Muscle layer of colon (tissue), 2 donors: ENCODE measurements around the gene CTSO.

Experiments used
- H3K27ac ChIP-seq: one replicate; pipeline ENCODE4 v1.7.0; 2013; ENCODE audit warnings: low read depth, mild to moderate bottlenecking, low read length, moderate library complexity
- H3K27me3 ChIP-seq, 2 donors: one replicate each; pipeline ENCODE4 v1.7.0; 2013; ENCODE audit warnings: low read length in 2 of 2, mild to moderate bottlenecking in 2 of 2; ENCODE audit not compliant: insufficient read depth in 2 of 2, control insufficient read depth in 1 of 2
- H3K36me3 ChIP-seq: one replicate; pipeline ENCODE4 v1.7.0; 2013; ENCODE audit warnings: mild to moderate bottlenecking, low read length; ENCODE audit not compliant: insufficient read depth
- H3K4me1 ChIP-seq: one replicate; pipeline ENCODE4 v1.7.0; 2013; ENCODE audit warnings: mild to moderate bottlenecking, low read length; ENCODE audit not compliant: insufficient read depth
- H3K4me3 ChIP-seq, 2 donors: one replicate each; pipeline ENCODE4 v1.7.0; 2013; ENCODE audit warnings: low read length in 2 of 2, low read depth in 1 of 2, mild to moderate bottlenecking in 1 of 2, moderate library complexity in 1 of 2
- H3K9ac ChIP-seq: one replicate; pipeline ENCODE4 v1.7.0; 2013; ENCODE audit warnings: low read length
- H3K9me3 ChIP-seq: one replicate; pipeline ENCODE4 v1.7.0; 2013; ENCODE audit warnings: mild to moderate bottlenecking, low read length
- donor health status: abdominal sarcoma.
- donor health status: Adenocarcinoma of cecum.

The CTSO gene

GRCh38 chr4:155953151-155954117, at the start of gene CTSO:
CTSO (minus strand) TSS chr4:155953866; CDS start chr4:155953847, 19 bp downstream.
- peak within 1 kb of the TSS; percentile 96 for H3K27ac ChIP-seq
- peak within 1 kb of the TSS; percentile 84 for H3K9ac ChIP-seq
- H3K9me3 ChIP-seq, result no peaks in the 10 kb centered on the region
- no peaks in the 10 kb centered on the region for H3K36me3 ChIP-seq
- H3K4me1 ChIP-seq, result peaks cover 16% of the 10 kb centered on the region
- H3K4me3 ChIP-seq, result peak within 1 kb of the TSS; percentile 63 to 90
- H3K27me3 ChIP-seq, result no peaks in the 10 kb centered on the region

DNA sequence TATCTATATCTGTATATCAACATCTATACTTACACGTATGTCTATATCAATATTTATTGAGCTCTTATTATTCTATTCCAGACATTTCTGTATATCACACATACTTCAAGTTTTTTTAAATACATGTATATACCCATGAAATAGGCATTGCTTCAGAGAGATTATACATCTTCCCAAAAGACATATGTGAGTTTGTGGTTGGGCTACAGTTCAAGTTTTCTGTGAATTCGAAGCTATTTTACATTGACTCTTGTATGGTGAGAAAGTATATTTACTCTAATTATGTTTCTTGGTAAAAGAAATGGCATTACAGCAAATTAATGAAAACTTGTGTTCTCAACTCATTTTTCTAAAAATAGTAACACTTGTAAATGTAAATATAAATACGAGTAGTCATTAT, 46.8 kb upstream of the CTSO start:
- no peaks in the 10 kb centered on the region for H3K27me3 ChIP-seq
- H3K4me1 ChIP-seq, result no peaks in the 10 kb centered on the region
- no peaks in the 10 kb centered on the region for H3K36me3 ChIP-seq
- H3K4me3 ChIP-seq, result no peak overlapping the region
- no peak overlapping the region for H3K27ac ChIP-seq
- H3K9me3 ChIP-seq, result no peaks in the 10 kb centered on the region
- H3K9ac ChIP-seq, result no peak overlapping the region

GRCh38 chr4:155999725-156000124, 46.1 kb upstream of the CTSO start:
- H3K4me1 ChIP-seq, result no peaks in the 10 kb centered on the region
- H3K4me3 ChIP-seq, result no peak overlapping the region
- no peaks in the 10 kb centered on the region for H3K9me3 ChIP-seq
- no peak overlapping the region for H3K9ac ChIP-seq
- no peak overlapping the region for H3K27ac ChIP-seq
- no peaks in the 10 kb centered on the region for H3K36me3 ChIP-seq
- H3K27me3 ChIP-seq, result no peaks in the 10 kb centered on the region

GRCh38 chr4:155995069-155995468, 41.4 kb upstream of the CTSO start:
- no peak overlapping the region for H3K4me3 ChIP-seq
- no peak overlapping the region for H3K27ac ChIP-seq

DNA sequence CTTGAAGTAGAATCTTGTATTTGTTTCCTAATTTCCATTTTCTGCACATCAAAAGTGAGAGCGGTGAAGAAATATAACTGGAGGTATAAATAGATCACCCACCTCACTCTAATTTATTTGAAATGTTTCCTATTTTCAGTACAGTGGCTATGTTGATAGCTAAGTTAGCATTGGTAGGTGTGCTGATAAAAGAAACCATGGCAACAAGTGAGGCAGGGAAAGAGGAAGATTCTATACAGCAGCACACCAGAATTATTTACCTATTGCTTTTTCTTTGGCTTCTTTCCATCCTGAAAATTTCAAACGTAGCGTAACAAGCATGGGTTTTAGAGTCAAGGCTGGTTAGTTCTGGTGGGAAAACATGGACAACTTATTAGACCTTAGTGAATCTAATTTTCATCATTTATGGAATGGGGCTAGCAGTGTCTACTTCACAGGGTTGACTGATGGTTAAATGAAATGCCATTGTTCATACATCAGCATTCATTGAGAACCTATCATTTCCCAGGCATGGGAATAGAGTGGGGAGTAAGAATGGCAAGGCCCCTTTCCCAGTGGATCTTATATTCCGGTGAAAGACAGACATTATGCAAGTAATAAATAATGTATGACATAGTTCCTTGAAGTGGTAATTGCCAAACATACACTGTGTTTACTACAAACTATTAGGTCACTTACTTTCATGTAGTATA, 30.6 kb upstream of the CTSO start:
- Histone ChIP-seq H3K27ac (no peak overlapping the region), H3K4me1 (peaks cover 8% of the 10 kb centered on the region), H3K27me3 (no peaks in the 10 kb centered on the region), H3K9me3 (no peaks in the 10 kb centered on the region), H3K36me3 (no peaks in the 10 kb centered on the region), H3K9ac (no peak overlapping the region), H3K4me3 (no peak overlapping the region)

More at GRCh38 chr4:155995069-155995468, 41.4 kb upstream of the CTSO start:
- peaks cover under 1% of the 10 kb centered on the region for H3K4me1 ChIP-seq
- no peaks in the 10 kb centered on the region for H3K36me3 ChIP-seq
- H3K9me3 ChIP-seq, result no peaks in the 10 kb centered on the region
- H3K27me3 ChIP-seq, result no peaks in the 10 kb centered on the region
- H3K9ac ChIP-seq, result no peak overlapping the region

DNA sequence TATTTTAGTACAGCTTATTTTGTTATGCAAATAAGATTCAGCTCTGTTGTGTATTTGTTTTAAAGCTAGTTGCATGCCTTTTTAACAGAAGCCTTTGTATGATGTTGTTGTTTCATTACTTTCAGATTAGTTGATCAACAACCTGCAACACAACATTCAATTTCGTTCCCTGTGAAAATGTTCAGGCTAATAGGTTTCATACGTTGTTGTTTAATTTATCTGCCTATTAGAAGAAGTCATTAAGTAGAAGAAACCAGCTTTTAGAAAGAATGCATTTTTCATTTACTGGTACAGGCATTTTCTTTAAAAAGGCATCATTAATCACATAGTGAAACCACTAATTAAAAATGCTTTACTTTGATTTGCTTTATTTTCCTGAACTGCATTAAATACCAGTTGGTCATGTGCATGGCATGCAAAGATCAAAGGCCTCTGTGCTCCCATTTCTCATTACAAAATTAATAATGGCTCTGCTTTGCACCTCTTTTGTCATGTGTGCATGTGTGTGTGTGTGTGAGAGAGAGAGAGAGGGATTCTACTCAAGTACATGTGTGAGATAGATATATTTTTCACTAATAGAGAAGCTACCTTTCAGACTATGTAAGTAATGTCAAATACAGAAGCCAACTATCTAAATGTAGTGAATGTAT, 29.2 kb upstream of the CTSO start:
- Histone ChIP-seq H3K36me3 (no peaks in the 10 kb centered on the region), H3K4me1 (peaks cover 6% of the 10 kb centered on the region), H3K27me3 (no peaks in the 10 kb centered on the region), H3K9me3 (no peaks in the 10 kb centered on the region), H3K27ac (no peak overlapping the region), H3K9ac (no peak overlapping the region), H3K4me3 (no peak overlapping the region)

- no peak overlapping the region for H3K9ac ChIP-seq
- no peaks in the 10 kb centered on the region for H3K36me3 ChIP-seq
- H3K27ac ChIP-seq, result no peak overlapping the region
- H3K27me3 ChIP-seq, result no peaks in the 10 kb centered on the region
- H3K4me1 ChIP-seq, result peaks cover 16% of the 10 kb centered on the region
- H3K4me3 ChIP-seq, result no peak overlapping the region
- H3K9me3 ChIP-seq, result no peaks in the 10 kb centered on the region
These were observed 25.1 kb upstream of the CTSO start for GRCh38 chr4:155978810-155979209.

- Histone ChIP-seq H3K9me3 (no peaks in the 10 kb centered on the region), H3K4me1 (peaks cover 10% of the 10 kb centered on the region), H3K36me3 (no peaks in the 10 kb centered on the region), H3K4me3 (no peak overlapping the region), H3K27ac (no peak overlapping the region), H3K27me3 (no peaks in the 10 kb centered on the region), H3K9ac (no peak overlapping the region)
These were observed 21.8 kb upstream of the CTSO start for GRCh38 chr4:155975511-155975910.

DNA sequence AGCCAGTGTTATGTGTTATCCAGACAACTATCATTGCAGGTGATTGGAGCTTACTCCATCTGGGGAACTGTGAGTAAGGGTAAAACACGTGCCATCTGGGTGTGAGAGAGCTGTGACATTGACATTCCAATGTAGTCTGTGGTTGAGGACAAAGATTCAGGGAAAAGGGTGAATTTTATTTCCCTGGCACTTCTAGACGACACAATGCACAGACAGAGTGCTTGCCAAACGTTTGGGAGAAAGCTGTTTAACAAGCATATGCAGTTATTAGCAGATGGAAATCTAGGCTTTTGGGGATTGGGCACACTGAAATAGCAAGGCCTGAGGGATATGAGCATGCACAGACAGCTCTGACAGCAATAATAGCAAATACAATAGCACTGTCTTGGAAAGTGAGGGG, 21.3 kb upstream of the CTSO start:
- Histone ChIP-seq H3K4me1 (peaks cover 10% of the 10 kb centered on the region), H3K27ac (no peak overlapping the region), H3K36me3 (no peaks in the 10 kb centered on the region), H3K4me3 (no peak overlapping the region), H3K9ac (no peak overlapping the region), H3K9me3 (no peaks in the 10 kb centered on the region), H3K27me3 (no peaks in the 10 kb centered on the region)

DNA sequence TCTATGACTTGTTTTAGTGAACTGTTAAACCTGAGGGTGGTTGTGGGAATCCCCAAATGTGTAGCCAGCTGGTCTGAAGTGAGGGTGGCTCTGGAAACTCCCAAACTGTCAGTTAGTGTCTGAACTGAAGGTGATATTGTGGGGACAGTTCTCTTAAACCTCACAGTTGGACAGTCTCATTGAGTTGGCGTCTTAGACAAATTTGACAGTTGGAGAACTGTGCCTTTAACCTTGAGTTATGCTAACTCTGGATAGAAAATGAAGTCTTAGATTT, 20.7 kb upstream of the CTSO start:
- H3K9me3 ChIP-seq, result no peaks in the 10 kb centered on the region
- peaks cover 10% of the 10 kb centered on the region for H3K4me1 ChIP-seq
- H3K27me3 ChIP-seq, result no peaks in the 10 kb centered on the region
- H3K4me3 ChIP-seq, result no peak overlapping the region
- no peaks in the 10 kb centered on the region for H3K36me3 ChIP-seq
- H3K9ac ChIP-seq, result no peak overlapping the region
- H3K27ac ChIP-seq, result no peak overlapping the region

DNA sequence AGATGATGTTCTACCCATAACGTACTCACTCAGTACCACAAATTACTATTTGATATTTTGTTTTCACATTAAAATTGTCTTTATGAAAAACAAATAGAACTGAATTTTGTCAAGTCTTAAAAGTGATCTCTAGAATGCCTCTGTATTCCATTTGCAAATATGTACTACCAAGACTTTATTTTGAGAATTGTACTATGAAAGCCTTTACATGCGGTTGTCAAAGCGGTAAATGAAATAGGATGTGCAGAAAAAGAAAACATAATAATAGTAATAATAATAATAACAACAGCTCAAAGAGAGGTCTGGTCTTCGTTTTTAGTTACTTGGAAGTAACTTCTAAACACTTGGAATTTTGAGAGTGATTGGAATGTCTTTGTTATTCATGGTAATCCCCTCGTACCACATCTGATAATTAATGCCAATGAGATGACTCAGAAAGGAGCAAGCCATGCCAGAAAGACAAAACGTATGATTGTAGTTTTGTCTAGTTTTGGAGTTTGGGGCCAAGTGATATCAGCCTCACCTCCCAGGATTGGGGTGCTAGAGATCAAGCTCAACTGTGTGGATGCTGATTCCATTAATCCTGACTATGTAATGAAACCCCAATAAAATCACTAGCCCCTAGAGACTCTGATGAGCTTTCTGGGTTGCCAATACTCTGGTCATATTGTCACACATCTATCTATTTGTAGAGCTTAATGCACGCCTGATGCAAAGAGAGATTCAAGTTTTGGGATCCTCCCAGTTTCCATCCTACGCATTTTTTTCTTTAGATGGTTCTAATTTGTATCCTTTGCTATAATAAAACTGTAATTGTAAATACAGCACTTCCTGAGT, 20.2 kb upstream of the CTSO start:
- Histone ChIP-seq H3K9ac (no peak overlapping the region), H3K36me3 (no peaks in the 10 kb centered on the region), H3K4me1 (peaks cover 10% of the 10 kb centered on the region), H3K9me3 (no peaks in the 10 kb centered on the region), H3K4me3 (no peak overlapping the region), H3K27ac (no peak overlapping the region), H3K27me3 (no peaks in the 10 kb centered on the region)
